ENCODE measurements around the gene COX17. TPM values are rescaled to one million over a fixed set of nuclear protein-coding genes. Genes with fewer than 3 reads are reported as not detected.
A peak's percentile ranks its signal among the peaks of the same experiment; 100 is the strongest.

COX17 gene
- total and polyA plus RNA-seq, 11 donors = 73.8 to 728 (median 113) TPM

DNA sequence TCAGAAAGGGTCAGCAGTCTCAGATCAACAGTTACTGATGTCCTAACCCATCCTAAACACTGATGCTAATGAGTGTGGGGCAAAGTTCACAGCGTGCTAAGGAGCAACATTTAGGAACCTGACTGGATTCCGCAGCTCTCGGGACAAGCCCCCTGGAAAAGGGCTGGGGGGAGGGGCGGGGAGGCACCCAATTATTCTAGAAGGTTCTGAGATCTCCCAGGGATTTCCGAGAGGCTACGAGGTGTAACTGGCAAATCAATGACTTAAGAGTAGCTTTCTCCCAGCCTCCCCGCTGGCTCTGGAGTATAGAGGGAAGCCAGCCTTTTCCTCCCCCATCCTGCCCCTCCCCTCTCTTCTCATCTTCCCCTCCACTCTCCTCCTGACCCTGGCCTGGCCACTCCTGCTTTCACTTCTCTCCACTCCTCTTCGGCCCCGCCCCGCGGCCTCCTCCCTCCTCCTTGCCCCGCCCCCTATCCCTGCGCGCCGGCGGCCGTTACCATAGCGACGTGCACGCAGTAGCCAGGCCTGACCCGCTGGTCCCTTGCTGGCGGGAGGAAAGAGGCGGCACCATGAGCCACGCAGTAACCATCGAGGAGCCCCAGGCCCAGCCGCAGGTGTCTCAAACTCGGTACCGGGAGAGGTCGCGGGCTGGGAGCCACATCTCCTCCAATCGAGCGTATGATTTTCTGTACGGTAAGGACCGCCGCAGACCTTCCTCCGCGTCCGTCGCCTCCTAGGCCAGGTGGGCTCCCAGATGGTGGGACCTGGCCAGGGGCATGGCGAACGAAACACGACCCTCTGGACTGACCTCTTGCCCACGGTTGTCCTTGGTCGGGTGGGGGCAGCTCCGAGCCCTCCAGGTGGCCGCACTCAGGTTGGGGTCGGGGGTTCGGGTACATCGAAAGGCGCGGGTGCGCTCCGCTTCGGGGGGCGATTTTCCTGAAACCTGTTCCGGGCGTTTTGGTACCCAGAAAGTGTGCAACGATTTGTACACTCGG, 25.6 kb upstream of the COX17 start, which contains the start of gene CFAP91:
Gene CFAP91, plus strand, starts transcription at position 493 of the 998 bp plus-strand sequence. Its CDS starts 77 bp downstream, at position 570.
- intact Hi-C loops (cut with DNase I) = no loop called here
- Histone ChIP-seq H3K4me3 (peak within 1 kb of the TSS; percentile 20 to 68 (median 56)), H3K27me3 (no peaks in the 10 kb centered on the region), H3K9me3 (no peaks in the 10 kb centered on the region), H3K4me1 (peaks cover 0 to 34% (median 7%) of the 10 kb centered on the region in 12 donors), H3K36me3 (no peaks in the 10 kb centered on the region), H3K27ac (peak within 1 kb of the TSS in 6 of 12 donors; percentile 1 to 63 (median 38))
- DNase-seq (peak; percentile 95 to 98 (median 96)), ATAC-seq (peak; percentile 97 to 100 (median 100))
- TF ChIP-seq, protein P1, sequence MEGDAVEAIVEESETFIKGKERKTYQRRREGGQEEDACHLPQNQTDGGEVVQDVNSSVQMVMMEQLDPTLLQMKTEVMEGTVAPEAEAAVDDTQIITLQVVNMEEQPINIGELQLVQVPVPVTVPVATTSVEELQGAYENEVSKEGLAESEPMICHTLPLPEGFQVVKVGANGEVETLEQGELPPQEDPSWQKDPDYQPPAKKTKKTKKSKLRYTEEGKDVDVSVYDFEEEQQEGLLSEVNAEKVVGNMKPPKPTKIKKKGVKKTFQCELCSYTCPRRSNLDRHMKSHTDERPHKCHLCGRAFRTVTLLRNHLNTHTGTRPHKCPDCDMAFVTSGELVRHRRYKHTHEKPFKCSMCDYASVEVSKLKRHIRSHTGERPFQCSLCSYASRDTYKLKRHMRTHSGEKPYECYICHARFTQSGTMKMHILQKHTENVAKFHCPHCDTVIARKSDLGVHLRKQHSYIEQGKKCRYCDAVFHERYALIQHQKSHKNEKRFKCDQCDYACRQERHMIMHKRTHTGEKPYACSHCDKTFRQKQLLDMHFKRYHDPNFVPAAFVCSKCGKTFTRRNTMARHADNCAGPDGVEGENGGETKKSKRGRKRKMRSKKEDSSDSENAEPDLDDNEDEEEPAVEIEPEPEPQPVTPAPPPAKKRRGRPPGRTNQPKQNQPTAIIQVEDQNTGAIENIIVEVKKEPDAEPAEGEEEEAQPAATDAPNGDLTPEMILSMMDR (IDR thresholded peaks at IDR 0.05) = no peak
- no peak for TF ChIP-seq POLR2A (IDR thresholded peaks at IDR 0.05)
- WGBS, 4 donors = 8 to 16% (median 15%) methylated on average over 37 to 59 of the region's 59 CpGs

DNA sequence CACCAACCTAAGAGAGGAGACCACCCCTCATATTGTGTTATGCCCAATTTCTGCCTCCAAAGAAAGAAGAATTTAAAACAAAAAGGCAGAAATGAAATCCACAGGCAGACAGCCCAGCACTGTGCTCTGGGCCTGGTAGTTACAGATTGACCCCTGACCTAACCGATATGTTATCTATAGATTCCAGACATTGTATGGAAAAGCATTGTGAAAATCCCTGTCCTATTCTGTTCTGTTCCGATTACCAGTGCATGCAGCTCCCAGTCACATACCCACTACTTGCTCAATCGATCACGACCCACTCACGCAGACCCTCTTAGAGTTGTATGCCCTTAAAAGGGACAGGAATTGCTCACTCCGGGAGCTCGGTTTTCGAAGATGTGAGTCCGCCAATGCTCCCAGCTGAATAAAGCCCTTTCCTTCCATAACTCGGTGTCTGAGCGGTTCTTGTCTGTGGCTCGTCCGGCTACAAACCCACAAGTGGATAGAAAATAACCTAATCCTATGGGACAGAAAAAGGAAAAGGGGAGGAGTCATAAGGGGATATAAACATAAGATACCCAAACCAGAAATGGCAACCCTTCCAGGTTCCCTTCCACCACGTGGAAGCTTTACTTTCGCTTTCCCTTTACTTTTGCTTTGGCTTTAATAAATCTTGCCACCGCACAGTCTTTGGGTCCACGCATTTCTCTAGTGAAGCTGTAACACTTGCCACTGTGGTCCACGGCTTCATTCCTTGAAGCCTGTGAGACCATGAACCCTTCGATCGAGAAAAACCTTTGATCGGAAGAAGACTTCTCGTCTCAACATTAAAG, 23.9 kb upstream of the COX17 start:
- TF ChIP-seq, protein P1 (IDR thresholded peaks at IDR 0.05) = no peak
- no peak for TF ChIP-seq POLR2A (IDR thresholded peaks at IDR 0.05)
- no peaks in the 10 kb centered on the region for H3K9me3 ChIP-seq
- DNase-seq = no peak
- peak overlapping the region in 2 of 12 donors; percentile 22 to 77 for H3K27ac ChIP-seq
- WGBS, 4 donors = 90 to 94% (median 92%) methylated on average over 9 to 22 of the region's 22 CpGs
- no peaks in the 10 kb centered on the region for H3K36me3 ChIP-seq
- ATAC-seq = no peak
- no peaks in the 10 kb centered on the region for H3K27me3 ChIP-seq
- intact Hi-C loops (cut with DNase I) = no loop called here
- no peak overlapping the region for H3K4me3 ChIP-seq
- H3K4me1 ChIP-seq = peaks cover 0 to 34% (median 7%) of the 10 kb centered on the region in 12 donors

DNA sequence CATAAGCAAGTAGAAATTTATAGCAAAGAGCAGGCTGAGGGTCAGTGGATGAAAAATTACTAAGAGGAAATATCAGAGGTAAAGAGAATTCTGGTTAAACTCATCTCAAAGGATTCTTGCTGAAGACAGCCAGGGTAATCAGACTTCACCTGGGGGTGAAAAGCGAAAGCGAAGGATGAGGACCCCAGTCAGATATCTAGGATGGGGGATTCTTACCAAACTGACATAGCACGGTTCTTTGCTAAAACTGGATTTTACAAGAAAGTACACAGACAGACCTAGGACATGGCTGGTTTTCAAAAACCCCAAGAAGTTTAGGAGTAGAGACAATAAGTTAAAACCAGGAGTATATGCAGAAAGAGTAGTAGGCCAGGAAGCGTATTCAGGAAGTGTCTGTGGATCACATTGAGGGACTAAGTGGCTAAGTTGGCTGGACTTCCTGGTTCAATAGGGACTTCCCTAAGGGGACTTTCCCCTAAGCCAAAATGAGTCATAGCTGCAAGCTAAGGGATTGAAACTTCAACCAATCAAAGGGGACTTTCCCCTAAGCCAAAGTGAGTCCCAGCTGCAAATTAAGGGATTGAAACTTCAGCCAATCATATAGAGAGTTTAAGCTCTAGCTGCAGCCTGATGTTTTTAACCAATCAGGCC, 23.2 kb upstream of the COX17 start:
- 76 to 84% (median 83%) methylated on average over 4 of the region's 4 CpGs for WGBS, 4 donors
- peak in 1 of 5 donors; percentile 23 for DNase-seq
- H3K9me3 ChIP-seq = no peaks in the 10 kb centered on the region
- peaks cover 0 to 34% (median 7%) of the 10 kb centered on the region in 12 donors for H3K4me1 ChIP-seq
- no peak overlapping the region for H3K4me3 ChIP-seq
- TF ChIP-seq, protein P1 (IDR thresholded peaks at IDR 0.05) = no peak
- TF ChIP-seq POLR2A (IDR thresholded peaks at IDR 0.05) = no peak
- H3K27ac ChIP-seq = peak overlapping the region in 5 of 12 donors; percentile 26 to 77 (median 29)
- ATAC-seq = peak in 1 of 4 donors; percentile 27
- intact Hi-C loops (cut with DNase I) = no loop called here
- H3K27me3 ChIP-seq = no peaks in the 10 kb centered on the region
- no peaks in the 10 kb centered on the region for H3K36me3 ChIP-seq

Data from heart left ventricle (tissue), 16 donors.